ENCODE data around the gene SMCO2.

Gene SMCO2

GRCh38 chr12:27549236-27549800 lies 102.8 kb downstream of the SMCO2 start:
- in situ Hi-C loops (cut with HindIII; ENCODE audit: low sequenced_read_pairs): no loop called here

GRCh38 chr12:27549801-27550652 lies 103.5 kb downstream of the SMCO2 start:
- in situ Hi-C loops (cut with HindIII; ENCODE audit: low sequenced_read_pairs): no loop called here

GRCh38 chr12:27550653-27550975 lies 104.1 kb downstream of the SMCO2 start:
- in situ Hi-C loops (cut with HindIII; ENCODE audit: low sequenced_read_pairs): no loop called here

GRCh38 chr12:27551172-27551840 lies 104.8 kb downstream of the SMCO2 start:
- in situ Hi-C loops (cut with HindIII; ENCODE audit: low sequenced_read_pairs): no loop called here
